Activated naive CD4-positive, alpha-beta T cell treated with anti-CD3 and anti-CD28 coated beads, Interleukin-2, amount 50 U/mL, for 16 hours (primary cell): ENCODE measurements around the gene FAM83G.

Experiments used
- DNase-seq: peaks from one replicate; pipeline ENCODE4 v3.0.0-alpha.2; 2020

The FAM83G gene

DNA sequence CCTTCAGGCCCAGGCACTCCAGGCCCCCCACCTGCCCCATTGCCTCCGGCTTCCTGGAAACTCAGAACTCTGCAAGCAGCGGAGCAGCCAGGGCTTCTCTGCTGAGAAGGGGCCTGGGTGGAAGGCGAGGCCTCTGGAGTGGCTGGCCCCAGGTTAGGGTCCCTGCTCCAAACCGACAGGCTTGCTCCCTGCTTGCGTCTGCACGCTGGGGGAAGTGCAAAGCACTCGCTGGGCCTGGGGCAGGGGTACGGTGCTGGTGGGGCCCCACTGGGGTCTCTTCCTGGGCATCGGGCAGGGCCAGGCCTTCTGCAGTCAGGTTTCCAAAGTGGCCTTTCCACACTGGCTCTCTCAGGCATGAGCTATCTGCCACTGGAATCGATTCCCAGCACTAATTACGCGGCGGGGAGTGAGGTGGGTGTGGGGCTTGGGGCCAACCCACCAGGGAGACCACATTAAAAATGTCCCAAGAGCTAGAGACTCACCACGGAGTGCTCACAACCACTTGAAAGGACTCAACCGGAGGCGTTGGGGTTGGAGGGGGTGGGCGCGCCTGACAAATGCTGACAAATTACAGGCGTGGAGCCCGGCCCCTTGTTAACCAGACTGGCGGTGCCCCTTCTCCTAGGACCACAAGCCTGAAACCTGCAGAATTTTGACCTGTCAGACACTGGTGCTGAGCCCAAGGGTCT, 17.9 kb downstream of the FAM83G start:
- no peak for DNase-seq

DNA sequence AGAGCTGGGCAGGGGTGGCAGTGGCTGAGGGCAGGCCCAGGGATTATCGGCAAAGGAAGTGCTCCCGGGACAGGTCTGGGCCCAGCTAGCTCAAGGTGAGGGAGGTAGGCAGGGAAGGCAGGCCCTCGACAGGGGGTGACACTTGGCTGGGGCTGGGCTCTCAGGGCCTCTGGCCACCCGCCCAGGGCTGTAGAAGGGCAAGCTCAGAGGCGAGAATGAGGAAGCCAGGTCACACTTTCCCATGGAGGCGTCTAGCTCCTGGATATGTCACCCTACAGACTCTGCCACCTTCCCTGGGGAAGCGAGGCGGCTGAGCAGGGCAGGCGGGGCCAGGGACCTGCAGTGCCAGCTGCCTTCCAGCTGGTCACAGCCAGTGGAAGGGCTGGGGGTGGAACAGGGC, 19.1 kb downstream of the FAM83G start:
- no peak for DNase-seq

DNA sequence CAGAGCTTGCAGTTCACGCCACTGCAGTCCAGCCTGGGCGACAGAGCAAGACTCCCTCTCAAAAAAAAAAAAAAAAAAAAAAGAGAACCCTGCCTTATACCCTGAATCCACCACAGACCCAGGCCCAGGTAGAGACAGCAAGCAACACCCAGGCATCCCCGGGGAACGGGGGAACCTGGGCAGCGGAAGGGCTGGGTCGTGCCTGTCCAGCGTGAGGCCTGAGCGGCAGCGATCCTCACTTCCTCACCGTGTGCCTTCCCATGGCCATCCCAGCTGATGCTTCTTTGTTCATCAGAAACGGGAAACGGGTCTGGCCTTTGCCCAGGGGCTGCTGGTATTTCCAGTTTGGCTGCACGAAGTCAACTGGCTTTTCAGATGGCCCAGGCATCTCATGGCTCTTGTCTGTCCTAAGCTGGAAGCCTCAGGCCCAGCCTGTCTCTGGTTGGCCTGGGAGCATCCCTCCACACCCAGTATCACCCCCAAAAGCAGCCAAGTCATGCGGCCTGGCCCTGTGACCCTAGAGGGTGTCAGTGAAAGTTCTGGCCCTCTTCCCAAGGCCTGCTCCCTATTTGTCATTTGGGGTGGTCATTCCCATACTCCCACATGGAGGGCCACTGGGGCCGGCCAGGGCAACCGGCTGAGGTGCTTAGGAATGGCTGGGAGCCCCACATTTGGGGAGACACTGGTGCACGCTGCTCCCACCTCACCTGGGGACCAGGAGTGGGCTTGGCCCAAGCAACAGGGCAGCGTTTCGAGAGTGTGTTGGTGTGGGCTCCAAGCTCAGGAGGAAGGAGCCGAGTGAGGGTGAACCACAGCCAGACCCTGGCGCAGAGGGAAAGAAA, 20.1 kb downstream of the FAM83G start:
- DNase-seq: no peak

DNA sequence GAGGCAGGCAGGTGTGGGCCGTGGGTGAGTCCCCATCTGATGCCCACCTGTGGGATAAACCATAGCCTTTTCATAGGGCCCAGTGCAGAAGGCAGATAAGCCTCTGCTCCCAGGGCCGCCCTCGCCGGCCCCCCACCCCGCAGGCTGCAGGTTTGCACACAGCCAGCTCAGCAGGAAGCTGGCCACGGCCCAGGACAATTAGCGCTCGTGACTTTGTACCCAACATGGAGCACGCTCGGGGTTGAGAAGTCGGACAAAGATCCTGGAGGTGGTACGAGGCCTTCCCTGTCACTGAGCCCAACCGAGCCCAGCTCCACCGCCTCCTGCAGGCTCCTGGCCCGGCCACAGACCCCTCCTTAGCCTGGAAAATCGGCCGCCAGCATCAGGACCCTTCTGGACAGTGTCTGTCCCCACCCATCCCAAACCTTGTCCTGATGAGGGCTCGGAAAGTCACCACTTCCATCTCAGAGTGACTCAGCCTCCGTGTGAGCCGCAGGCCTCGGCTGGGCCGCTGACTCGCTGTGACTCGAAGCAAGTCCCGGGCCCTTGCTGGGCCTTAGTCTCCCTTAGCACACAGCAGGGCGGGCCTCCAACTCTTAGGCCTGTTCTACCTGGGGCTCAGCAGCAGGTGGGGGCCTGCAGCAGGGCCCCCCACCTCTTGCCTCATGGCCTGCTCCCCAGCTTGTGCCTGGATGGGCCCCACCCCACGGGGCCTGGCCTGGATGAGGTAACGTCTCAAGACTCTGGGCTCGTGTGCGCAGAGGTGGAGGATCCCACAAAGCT, 22.7 kb downstream of the FAM83G start:
- DNase-seq: no peak

DNA sequence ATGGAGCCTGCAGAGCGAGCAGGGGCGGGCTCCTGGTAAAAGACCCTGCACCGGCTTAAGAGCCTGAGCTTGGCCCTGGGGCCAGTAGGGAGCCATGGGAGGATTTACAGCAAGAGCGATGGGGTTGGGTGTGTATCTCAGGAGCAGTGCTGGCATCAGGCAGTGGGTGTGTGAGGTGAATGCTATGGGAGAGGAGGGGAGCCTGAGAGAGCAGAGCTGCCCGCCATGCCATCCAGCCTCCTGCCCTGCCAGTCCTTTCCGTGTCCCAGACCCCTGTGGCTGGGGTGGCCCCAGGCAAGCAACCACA, 23.3 kb downstream of the FAM83G start:
- no peak for DNase-seq

DNA sequence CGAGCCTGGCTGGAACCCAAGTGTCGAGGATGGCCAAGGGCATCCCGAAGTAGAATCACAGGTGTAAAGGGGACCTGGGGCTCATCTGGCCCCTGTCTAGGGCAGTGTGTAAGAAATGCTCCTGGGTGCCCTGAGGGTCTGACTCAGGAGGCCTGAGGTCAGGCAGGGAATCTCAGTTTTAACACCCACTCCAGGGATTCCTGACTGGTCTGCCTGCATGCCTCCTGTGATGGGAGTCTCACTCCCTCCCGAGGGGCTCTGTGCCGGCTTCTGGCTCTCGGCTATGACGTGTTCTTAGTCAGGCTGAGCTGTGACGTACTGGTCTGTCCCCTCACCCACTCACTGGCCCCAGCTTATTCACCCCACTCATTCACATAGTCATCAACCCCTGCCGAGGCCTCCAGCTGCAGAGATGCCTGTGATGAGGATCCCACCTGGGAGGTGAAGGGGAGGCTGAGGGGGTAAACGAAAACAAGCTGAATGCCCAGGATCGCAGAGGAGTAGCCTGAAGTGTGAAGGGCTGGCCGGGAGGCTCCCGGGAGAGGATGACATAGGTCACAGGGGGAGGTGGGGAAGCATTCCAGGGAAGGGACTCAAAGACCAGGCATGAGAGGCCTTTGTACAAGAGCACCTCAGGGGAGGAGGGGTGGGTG, 23.8 kb downstream of the FAM83G start:
- no peak for DNase-seq

DNA sequence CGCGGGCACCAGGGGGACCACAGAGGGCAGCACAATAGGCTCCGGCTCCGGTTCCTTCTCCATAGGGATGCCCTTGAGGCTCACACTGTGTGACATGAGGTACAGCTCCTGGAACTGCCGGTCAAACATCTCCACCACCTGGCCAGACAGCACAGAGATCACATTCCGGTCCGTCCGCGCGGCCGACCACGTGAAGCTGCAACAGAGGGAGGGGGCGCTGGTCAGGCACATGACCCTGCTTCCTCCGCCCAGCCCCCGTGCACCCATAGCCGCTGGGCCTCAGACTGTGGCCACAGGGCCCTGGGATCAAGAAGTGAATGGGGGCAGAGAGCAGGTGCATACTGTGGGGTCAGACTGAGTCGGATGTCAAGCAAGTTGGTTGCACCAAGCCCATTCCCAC, 25.9 kb downstream of the FAM83G start:
- DNase-seq: no peak

DNA sequence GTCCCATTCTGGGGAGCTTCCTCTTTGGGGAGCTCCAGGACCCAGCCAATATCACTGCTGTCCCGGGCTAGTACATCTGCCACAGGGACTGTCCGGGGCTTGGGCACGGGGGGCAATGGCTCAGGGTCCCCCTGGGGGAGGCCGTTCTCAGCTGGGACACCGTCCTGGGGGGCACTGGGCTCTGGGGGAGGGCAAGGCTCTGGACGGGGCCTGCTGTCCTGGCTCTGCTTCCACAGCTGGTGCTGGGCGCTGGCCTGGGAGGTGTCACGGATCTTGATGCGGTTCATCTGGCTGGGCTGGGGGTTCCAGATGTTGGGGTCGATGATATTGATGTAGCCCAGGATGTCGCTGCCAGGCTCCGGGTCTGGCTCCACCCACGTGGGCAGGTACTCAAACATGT, 26.5 kb downstream of the FAM83G start:
- DNase-seq: no peak

DNA sequence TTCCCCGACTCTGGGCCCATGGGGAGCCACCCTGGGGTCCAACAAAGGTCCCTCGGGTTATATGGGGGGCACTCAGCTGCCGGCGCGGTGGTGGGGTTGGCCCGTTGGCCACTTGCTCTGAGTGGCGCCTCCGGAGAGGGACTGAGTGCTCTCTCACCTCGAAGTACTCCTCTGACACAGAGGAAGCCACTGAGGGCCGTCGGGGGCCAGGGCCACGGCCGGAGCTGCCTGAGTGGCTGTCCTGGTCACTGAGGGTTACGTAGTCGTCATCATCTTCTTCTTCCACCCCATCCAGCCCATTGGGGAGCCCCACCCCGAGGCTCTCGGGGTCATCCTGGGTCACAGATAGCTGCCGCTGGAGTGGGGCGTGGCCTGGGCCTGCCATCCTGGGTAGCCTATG, 26.9 kb downstream of the FAM83G start:
- DNase-seq: no peak

DNA sequence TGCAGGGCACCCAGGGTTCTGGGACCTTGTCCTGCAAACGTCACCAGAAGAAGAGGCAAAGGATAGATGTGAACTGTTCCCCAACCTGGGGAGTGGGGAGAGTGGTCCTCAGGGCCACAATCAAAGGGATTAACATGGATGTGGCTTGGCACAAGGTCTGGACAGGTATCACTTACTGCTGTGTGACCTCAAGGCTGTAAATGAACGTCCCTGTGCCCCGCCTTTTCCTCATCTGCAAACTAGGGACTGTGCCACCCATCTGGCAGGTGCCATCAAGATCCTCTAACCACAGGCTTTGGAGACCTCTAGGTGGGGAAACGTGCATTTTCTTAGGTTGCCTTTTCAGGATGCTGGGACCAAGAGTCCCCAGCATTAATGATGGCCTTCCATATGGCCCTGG, 27.5 kb downstream of the FAM83G start:
- DNase-seq: no peak

DNA sequence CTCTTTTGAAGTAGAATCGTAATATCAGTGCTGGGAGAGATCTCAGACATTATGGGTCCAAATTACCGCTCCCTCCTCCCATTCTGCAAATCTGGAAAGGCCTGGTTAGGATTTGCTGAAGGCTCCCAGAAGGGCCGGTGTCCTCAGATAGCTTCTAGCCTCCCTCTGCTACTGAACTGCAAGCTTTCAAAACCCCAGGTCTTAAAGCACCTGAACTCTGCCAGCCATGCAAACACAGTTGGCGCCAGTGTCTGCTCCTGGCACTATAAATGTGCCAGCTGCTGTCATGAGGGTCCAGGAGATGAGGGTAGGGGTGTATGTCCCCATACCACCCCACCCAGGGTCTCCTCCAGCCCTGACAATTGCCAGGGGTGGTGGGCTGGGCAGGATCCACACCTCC, 28.4 kb downstream of the FAM83G start:
- DNase-seq: no peak

DNA sequence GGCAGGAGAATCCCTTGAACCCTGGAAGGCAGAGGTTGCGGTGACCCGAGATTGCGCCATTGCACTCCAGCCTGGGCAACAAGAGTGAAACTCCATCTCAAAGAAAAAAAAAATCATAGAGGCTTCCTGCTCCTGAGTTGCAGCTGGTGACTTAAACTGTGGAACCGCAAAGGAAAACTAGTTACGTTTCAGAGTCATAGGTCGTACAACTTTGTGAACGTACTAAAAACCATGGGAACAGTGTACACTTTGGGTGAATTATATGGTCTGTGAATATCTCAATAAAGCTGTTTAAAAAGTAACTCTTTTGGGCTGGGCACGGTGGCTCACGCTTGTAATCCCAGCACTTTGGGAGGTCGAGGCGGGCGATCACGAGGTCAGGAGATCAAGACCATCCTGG, 29.0 kb downstream of the FAM83G start:
- no peak for DNase-seq

DNA sequence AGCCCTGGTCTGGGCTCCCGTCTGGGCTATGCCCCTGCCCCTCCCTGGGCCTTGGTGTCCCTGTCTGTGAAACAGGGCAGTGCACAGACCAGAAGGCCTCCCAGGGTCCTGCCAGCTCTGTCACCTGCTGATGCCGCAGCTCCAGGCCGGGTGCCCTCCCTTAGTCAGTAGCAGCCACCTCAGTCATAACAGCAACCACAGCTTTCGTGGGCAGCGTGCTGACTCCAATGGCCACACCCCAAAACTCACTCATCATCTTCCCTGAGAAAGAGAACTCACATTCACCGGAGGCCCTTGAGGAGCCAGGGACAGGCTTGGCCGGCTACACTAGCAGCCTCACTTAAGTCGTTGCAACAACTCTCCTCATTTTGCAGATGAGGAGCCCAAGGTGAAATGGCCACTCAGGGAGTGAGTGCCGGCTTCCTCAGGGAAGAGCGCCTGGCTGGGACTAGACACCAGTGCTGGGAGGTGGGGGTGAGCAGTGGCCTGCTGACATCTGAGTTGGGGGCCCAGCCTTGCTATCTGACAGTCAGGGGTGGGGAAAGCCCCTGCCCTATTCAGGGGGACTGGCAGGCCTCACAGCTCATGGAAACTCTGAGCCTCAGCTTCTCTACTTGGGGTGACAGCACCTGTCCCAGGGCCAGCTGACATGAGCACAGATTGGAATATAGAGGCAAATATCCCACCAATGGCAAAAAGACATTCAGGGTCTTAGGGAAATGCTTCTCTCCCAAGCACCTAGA, 30.0 kb downstream of the FAM83G start:
- no peak for DNase-seq

DNA sequence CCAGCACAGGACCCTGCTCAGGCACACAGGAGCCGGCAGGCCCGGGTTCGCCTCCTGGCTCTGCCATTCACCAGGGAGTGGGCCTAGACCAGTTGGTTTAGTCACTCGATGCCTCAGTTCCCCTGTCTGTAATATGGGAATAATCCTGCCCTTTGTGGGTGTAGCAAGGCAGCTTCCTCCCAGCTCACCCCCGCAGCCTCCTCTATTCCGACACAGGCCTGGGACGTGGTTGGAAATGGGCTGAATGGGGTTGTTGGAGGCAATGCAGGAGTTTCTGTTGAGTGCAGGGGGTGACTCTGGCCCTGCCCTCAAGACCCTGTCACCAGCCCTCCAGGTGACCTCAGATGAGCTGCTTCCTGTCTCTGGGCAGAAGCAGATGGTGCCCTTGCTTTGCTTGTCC, 32.8 kb downstream of the FAM83G start:
- DNase-seq: no peak

DNA sequence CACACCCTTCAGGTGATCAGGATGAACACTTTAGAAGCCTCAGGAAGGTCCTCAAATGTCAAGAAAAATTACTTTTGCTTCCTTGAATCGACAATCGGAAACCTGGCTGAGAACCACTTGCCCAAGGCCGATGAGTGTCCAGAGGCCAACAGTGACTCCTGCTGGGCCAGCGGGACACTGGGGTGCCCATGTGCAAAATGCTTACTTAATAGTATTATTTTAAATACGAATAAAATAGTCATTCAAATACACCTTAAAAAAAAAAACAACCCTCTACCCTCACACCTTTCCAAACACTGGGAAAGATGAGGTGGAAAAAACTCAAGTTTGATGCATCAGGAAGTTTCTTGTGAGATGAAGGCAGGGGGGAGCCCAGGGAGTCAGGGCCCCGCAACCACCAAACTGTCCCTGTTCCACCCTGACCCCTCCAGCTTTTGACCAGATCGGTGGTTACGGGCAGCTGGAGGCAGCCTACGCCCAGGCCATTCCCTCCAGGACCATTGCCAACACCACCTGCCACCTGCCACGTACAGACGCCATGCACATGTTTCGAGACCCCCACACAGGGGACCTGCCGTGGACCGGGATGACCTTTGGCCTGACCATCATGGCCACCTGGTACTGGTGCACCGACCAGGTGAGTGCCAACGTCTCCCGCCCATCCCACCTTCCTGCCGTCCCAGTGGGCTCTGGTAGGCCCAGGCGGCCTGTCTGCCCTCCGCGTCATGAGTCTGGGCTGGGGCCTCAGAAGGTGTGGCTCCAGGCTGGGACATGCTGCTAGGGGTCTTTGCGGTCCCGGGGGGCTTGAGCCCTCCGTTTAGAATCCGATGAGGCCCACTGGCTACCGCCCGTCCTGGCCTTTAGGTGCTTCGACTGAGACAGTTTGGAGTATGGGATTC, 33.7 kb downstream of the FAM83G start:
- DNase-seq: no peak

DNA sequence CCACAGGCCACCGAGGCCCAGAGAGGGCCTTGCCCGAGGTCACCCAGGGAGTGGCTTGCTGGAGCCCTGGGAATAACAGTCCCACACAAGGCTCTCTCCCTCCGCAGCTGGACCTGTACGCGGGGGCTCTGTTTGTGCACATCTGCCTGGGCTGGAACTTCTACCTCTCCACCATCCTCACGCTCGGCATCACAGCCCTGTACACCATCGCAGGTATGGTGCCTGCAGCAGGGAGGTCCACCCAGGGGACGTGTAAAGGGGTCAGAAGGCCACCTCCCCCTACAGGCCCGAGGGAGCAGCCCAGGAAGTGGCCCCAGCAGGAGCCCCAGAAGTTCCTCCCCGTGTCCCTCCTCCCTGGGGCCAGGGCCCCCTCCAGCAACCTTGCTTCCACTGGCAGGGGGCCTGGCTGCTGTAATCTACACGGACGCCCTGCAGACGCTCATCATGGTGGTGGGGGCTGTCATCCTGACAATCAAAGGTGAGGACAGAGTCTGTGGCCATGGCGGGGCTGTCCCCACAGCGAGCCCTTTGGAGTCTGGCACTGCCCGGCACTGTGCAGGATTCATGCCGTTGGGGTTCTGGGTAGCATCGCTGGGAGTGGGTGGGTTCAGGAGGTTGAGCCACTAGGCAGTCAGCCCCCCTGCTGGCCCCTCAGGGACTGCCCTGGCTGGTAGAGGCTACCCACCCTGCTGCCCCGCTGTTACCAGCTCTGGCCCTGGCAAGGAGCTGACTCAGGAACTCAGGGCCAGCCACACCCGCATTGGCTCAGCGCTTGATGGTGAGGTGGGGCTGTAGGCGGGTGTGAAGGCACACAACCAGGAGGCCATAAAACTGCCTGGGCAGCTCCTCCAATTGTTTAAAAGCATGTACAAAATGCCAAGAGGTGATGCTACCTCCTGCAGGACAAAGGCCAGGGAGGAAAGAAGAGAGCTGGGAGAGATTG, 35.3 kb downstream of the FAM83G start:
- DNase-seq: no peak

DNA sequence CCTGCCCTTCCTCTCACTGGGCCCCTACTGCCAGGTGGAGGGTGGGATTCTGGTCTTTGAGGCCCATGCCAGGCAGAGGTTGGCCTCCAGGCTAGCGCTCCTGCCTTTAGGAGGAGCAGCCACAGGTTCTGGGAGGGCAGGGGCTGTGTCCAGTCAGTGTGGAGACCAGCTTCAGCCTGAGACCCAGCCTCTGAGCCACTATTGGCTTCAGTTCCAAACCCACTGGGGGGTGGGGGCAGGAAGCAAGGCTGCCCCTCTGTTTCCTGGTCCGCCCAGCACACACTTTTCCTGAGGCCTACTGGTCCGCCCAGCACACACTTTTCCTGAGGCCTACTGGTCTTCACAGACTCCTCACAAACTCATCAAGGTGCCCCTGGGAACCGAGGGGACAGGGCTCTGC, 36.2 kb downstream of the FAM83G start:
- no peak for DNase-seq

DNA sequence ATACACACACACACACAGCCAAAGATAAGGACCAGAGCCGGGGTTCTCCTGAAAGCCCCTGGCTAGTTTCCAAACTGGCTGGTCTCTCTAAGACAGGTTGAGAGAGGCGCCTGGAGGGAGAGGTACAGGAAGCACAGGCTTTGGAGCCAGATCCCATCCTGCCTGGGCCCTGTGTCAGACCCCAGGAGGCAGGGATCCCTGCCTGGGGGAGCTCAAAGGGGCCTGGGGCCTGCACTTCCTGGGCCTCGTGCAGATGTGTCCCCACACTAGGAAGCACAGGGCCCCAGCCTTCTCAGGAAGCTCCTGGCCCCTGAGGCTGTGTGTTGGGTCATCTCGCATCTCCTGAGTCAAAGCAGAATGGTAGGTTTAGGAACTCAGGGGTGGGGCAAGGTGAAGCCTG, 36.6 kb downstream of the FAM83G start:
- DNase-seq: no peak

DNA sequence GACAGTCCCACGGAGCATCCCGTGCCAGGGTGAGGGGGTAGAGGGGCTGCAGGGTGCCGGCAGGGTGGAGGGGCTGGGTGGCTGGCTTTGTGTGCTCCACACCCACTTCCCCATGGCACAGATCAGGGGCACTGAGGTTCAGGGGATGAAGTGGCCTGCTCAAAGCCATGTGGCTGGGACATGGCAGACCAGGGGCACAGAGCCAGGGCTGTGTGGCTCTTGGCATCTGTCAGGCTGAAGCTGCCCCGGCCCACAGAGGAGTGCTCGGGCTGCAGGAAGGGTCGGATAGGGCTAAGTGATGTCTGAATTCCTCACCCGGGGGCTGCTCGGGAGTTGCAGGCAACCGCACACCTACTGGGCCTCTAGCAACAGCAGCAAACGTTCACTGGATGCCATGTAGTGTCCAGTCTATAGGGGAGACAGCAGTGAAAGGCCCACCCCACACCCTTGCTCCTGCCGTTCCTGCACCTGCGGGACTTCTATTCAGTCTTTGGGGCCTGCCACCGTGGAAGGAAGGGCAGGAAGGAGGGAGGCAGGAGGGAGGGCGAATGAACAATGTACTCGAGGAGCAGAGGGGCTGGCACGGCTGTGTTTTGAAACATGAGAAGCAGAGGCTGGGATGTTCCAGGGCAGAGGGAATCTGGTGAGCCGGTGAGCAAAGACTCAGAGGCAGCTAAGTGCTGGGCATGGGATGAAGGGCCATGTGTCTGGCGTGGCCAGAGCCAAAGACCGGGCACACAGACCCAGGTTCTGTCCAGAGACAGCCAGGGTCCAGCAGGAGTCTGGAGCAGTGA, 37.5 kb downstream of the FAM83G start:
- no peak for DNase-seq
